ENCODE data around the gene HFE.
"Not testable (repeated sequence)": the region's sequence is repeated elsewhere in the genome, so short reads cannot be mapped to it uniquely, and the experiment has no call there.

DNA sequence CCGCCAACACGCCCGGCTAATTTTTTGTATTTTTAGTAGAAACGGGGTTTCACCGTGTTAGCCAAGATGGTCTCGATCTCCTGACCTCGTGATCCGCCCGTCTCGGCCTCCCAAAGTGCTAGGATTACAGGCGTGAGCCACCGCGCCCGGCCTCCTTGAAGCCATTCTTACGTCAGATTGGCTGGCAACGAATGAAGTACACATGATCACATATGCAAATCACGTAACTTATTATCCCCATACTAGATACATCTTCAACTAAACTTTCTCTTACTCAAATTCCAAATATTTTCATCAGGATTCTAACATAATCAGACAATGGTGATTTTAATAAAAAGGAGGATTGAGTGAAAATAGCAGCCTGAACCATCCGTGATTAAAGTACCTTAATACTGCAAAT is 39.9 kb upstream of the HFE start:
- TF ChIP-seq POLR2A, POLR2AphosphoS5, EP300 (IDR thresholded peaks at IDR 0.05): not testable (repeated sequence)
- TF ChIP-seq, protein P1, sequence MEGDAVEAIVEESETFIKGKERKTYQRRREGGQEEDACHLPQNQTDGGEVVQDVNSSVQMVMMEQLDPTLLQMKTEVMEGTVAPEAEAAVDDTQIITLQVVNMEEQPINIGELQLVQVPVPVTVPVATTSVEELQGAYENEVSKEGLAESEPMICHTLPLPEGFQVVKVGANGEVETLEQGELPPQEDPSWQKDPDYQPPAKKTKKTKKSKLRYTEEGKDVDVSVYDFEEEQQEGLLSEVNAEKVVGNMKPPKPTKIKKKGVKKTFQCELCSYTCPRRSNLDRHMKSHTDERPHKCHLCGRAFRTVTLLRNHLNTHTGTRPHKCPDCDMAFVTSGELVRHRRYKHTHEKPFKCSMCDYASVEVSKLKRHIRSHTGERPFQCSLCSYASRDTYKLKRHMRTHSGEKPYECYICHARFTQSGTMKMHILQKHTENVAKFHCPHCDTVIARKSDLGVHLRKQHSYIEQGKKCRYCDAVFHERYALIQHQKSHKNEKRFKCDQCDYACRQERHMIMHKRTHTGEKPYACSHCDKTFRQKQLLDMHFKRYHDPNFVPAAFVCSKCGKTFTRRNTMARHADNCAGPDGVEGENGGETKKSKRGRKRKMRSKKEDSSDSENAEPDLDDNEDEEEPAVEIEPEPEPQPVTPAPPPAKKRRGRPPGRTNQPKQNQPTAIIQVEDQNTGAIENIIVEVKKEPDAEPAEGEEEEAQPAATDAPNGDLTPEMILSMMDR (IDR thresholded peaks at IDR 0.05): not testable (repeated sequence)

Measured in sigmoid colon (tissue), 4 donors.